A549 (cell line): ENCODE data around the gene RHEBL1.

Experiments used
- CTCF ChIP-seq: fragments of >200 bp; sonication (Bioruptor Twin); formaldehyde crosslinking; IDR thresholded peaks from 3 replicates; pipeline ENCODE4 v1.5.1; 2016
- ELK1 ChIP-seq: fragments of 150-350 bp; IDR thresholded peaks from 2 replicates; pipeline ENCODE4 v1.6.1; 2014; ENCODE audit warnings: low read depth, mild to moderate bottlenecking, low read length
- ESRRA ChIP-seq: fragments of 150-350 bp; IDR thresholded peaks from 2 replicates; pipeline ENCODE4 v1.6.1; 2014; ENCODE audit warnings: mild to moderate bottlenecking, low read length, borderline replicate concordance
- FOSL2 ChIP-seq, 2 experiments: fragments of 450-650 bp in 1 of 2; fragments of >200 bp in 1 of 2; sonication (Bioruptor Twin) in 1 of 2; formaldehyde crosslinking; IDR thresholded peaks; 2 replicates each; pipeline versions ENCODE4 v1.5.0 to v1.6.1; 2016 to 2020; ENCODE audit warnings: mild to moderate bottlenecking in 1 of 2, moderate library complexity in 1 of 2
- POLR2A ChIP-seq: IDR thresholded peaks from 2 replicates; pipeline ENCODE4 v1.6.1; 2012; ENCODE audit warnings: mild to moderate bottlenecking, low read length
- RAD21 ChIP-seq, 2 experiments: fragments of >200 bp in 1 of 2; sonication (Bioruptor Twin) in 1 of 2; formaldehyde crosslinking in 1 of 2; IDR thresholded peaks in 1 of 2; conservative IDR thresholded peaks in 1 of 2; 2 replicates in 1 of 2; 3 replicates in 1 of 2; pipeline ENCODE4 v1.6.1; 2012 to 2018; ENCODE audit warnings: inconsistent platforms in 1 of 2
- RNF2 ChIP-seq: fragments of 200-600 bp; sonication (generic); IDR thresholded peaks from 2 replicates; pipeline ENCODE4 v1.6.1; 2016; ENCODE audit warnings: low read depth, mild to moderate bottlenecking, antibody characterized with exemption, moderate library complexity, borderline replicate concordance
- SMC3 ChIP-seq: fragments of >200 bp; sonication (Bioruptor Twin); formaldehyde crosslinking; IDR thresholded peaks from 3 replicates; pipeline ENCODE4 v1.6.1; 2018; ENCODE audit warnings: inconsistent platforms

GRCh38 chr12:49024543-49024942 is 45.2 kb downstream of the RHEBL1 start:
- TF ChIP-seq CTCF (no peak), SMC3 (no peak), ESRRA (no peak), RNF2 (no peak), ELK1 (no peak), RAD21 (conservative IDR thresholded peaks at IDR 0.05 in 1 of 2, IDR thresholded peaks at IDR 0.05 in 1 of 2) (no peak), POLR2A (no peak), FOSL2 (IDR thresholded peaks at IDR 0.05) (no peak), FOSL2 (CRISPR knock-in tag; IDR thresholded peaks at IDR 0.05) (no peak)
